Activated effector memory CD4-positive, alpha-beta T cell treated with Interleukin-2 at 50 U/mL for 16 hours (primary cell): ENCODE data around the gene POLR3H.

ENCODE experiments used
- DNase-seq: peaks from one replicate; pipeline ENCODE4 v3.0.0-alpha.2; 2020

Gene POLR3H

GRCh38 chr22:41512421-41513194, 31.7 kb downstream of the POLR3H start:
- DNase-seq, result no peak

GRCh38 chr22:41511521-41511968, 32.7 kb downstream of the POLR3H start:
- no peak for DNase-seq

- no peak for DNase-seq
Measured at GRCh38 chr22:41508770-41509170, 35.5 kb downstream of the POLR3H start.

GRCh38 chr22:41507330-41508063, 36.8 kb downstream of the POLR3H start:
- DNase-seq, result no peak

- no peak for DNase-seq
Measured at GRCh38 chr22:41505511-41506220, 38.6 kb downstream of the POLR3H start.

GRCh38 chr22:41504816-41505215, 39.5 kb downstream of the POLR3H start:
- DNase-seq, result no peak

- no peak for DNase-seq
Measured at GRCh38 chr22:41504397-41504796, 39.9 kb downstream of the POLR3H start.

- no peak for DNase-seq
Measured at GRCh38 chr22:41501209-41501608, 43.1 kb downstream of the POLR3H start.

GRCh38 chr22:41500303-41500702, 44.0 kb downstream of the POLR3H start:
- DNase-seq, result no peak

GRCh38 chr22:41499624-41500280, 44.5 kb downstream of the POLR3H start:
- DNase-seq, result no peak

GRCh38 chr22:41498303-41498835, 45.9 kb downstream of the POLR3H start:
- no peak for DNase-seq

- DNase-seq, result no peak
Measured at GRCh38 chr22:41491374-41492100, 52.7 kb downstream of the POLR3H start.

GRCh38 chr22:41488596-41489385, 55.5 kb downstream of the POLR3H start:
- no peak for DNase-seq

GRCh38 chr22:41488076-41488475, 56.2 kb downstream of the POLR3H start:
- DNase-seq, result no peak

- no peak for DNase-seq
Measured at GRCh38 chr22:41487037-41487935, 57.0 kb downstream of the POLR3H start.

GRCh38 chr22:41485033-41485432, 59.2 kb downstream of the POLR3H start:
- no peak for DNase-seq

- no peak for DNase-seq
Measured at GRCh38 chr22:41482319-41482935, 61.8 kb downstream of the POLR3H start.

GRCh38 chr22:41481925-41482318, 62.3 kb downstream of the POLR3H start:
- DNase-seq, result no peak

- DNase-seq, result no peak
Measured at GRCh38 chr22:41481131-41481830, 63.0 kb downstream of the POLR3H start.
